ENCODE results near the gene SERPINE2. TPM values are rescaled to one million over a fixed set of nuclear protein-coding genes. Genes with fewer than 3 reads are reported as not detected.

SERPINE2 gene
- total RNA-seq, 1 donor from 2014 or later, result 24.6 TPM

DNA sequence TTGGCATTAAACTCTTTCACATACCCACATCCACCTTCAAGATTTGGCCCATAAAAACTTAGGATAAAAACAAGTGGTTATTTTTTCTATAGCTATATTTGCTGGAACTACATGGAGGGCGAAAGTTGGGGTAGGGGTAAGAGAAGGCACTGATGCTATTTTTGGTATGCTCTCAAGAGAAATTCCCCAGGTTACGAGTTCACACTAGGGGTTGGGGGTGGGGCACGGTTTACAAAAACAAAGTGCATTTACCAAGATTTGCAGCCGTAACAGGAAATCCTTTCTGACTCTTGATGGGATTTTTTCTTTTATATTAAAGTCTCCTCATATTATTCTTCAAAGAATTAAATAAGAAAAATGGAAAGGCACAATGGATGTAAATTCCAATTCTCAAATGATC, 6.8 kb downstream of the SERPINE2 start:
- no peak overlapping the region for H3K4me3 Mint-ChIP-seq (ENCODE audit: unreplicated experiment)
- no peaks in the 10 kb centered on the region for H3K4me1 Mint-ChIP-seq (ENCODE audit: low read depth, unreplicated experiment)
- H3K9me3 Mint-ChIP-seq (ENCODE audit: unreplicated experiment), result no peaks in the 10 kb centered on the region
- H3K36me3 Mint-ChIP-seq (ENCODE audit: unreplicated experiment), result no peaks in the 10 kb centered on the region
- no peak overlapping the region for H3K27ac Mint-ChIP-seq (ENCODE audit: unreplicated experiment)
- no peak for DNase-seq
- peaks cover 6% of the 10 kb centered on the region for H3K27me3 Mint-ChIP-seq (ENCODE audit: unreplicated experiment)
- TF ChIP-seq, protein P1, sequence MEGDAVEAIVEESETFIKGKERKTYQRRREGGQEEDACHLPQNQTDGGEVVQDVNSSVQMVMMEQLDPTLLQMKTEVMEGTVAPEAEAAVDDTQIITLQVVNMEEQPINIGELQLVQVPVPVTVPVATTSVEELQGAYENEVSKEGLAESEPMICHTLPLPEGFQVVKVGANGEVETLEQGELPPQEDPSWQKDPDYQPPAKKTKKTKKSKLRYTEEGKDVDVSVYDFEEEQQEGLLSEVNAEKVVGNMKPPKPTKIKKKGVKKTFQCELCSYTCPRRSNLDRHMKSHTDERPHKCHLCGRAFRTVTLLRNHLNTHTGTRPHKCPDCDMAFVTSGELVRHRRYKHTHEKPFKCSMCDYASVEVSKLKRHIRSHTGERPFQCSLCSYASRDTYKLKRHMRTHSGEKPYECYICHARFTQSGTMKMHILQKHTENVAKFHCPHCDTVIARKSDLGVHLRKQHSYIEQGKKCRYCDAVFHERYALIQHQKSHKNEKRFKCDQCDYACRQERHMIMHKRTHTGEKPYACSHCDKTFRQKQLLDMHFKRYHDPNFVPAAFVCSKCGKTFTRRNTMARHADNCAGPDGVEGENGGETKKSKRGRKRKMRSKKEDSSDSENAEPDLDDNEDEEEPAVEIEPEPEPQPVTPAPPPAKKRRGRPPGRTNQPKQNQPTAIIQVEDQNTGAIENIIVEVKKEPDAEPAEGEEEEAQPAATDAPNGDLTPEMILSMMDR (IDR thresholded peaks at IDR 0.05; ENCODE audit: partially characterized antibody, unreplicated experiment), result no peak

DNA sequence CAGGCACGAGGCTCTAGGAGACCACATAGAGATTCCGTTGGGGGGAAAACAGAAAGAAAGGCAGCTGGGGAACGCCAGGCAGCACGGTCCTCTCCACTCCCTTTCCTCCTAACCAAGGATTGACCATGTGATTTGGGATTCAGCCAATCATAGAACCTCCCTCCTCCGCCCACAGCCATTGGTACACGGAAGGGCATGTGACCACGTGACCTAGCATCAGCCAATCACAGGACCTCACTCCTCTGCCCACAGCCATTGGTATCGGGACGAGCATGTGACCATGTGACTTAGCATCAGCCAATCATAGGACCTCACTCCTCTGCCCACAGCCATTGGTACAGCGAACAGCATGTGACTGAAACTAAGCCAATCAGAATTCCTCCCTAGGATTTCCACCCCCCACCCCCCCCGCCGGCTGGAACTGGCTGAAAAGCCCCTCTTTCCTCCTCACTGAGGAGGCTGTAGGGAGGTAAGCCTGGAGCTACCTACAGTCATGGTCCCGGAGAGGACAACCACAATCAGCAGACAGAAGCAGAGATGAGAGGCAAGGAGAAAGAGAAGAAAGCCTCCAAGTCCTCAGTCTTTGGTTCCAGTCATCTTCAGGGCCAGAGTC, 7.6 kb downstream of the SERPINE2 start:
- Mint-ChIP-seq H3K27me3 (ENCODE audit: unreplicated experiment) (peaks cover 3% of the 10 kb centered on the region), H3K27ac (ENCODE audit: unreplicated experiment) (no peak overlapping the region), H3K4me1 (ENCODE audit: low read depth, unreplicated experiment) (no peaks in the 10 kb centered on the region), H3K4me3 (ENCODE audit: unreplicated experiment) (no peak overlapping the region), H3K9me3 (ENCODE audit: unreplicated experiment) (no peaks in the 10 kb centered on the region), H3K36me3 (ENCODE audit: unreplicated experiment) (no peaks in the 10 kb centered on the region)
- TF ChIP-seq, protein P1 (IDR thresholded peaks at IDR 0.05; ENCODE audit: partially characterized antibody, unreplicated experiment), result no peak
- no peak for DNase-seq

DNA sequence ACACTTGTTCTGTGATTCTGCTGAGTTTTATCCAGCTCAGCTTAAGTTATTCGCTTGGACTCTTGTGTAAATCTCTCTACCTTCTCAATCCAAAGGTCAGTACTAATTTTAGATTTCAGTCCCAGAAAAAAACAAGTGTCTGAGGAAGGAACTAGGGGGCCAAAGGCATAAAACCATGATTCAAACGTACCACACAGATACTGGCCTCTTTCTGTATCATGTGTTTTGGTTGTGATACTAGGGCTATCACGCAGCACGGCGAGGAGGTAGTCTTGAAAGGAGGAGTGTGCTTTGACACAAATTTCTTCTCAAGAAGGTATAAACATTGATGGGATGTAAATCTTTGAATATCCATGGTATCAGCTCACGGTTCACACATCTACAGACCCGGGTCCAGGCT, 8.3 kb downstream of the SERPINE2 start:
- H3K9me3 Mint-ChIP-seq (ENCODE audit: unreplicated experiment), result no peaks in the 10 kb centered on the region
- H3K4me3 Mint-ChIP-seq (ENCODE audit: unreplicated experiment), result no peak overlapping the region
- H3K36me3 Mint-ChIP-seq (ENCODE audit: unreplicated experiment), result no peaks in the 10 kb centered on the region
- no peak overlapping the region for H3K27ac Mint-ChIP-seq (ENCODE audit: unreplicated experiment)
- TF ChIP-seq, protein P1 (IDR thresholded peaks at IDR 0.05; ENCODE audit: partially characterized antibody, unreplicated experiment), result no peak
- no peaks in the 10 kb centered on the region for H3K4me1 Mint-ChIP-seq (ENCODE audit: low read depth, unreplicated experiment)
- H3K27me3 Mint-ChIP-seq (ENCODE audit: unreplicated experiment), result peaks cover 3% of the 10 kb centered on the region
- no peak for DNase-seq

DNA sequence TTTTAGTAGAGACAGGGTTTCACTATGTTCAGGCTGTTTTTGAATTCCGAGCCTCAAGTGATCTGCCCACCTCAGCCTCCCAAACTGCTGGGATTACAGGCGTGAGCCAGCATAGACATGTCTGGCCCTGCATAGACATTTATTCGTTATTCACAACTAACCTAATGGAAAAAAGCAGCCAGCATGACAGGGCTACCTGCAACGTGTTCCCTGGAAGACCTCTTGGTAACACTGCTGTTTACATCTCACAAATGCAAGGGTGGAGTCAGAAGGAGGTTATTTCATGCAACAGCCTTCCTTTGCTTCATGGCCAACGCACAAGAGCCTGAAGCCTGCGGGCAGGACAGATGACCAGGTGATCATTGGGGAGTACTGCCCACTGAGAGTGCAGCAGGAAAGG, 9.2 kb downstream of the SERPINE2 start:
- TF ChIP-seq, protein P1 (IDR thresholded peaks at IDR 0.05; ENCODE audit: partially characterized antibody, unreplicated experiment), result no peak
- Mint-ChIP-seq H3K27ac (ENCODE audit: unreplicated experiment) (no peak overlapping the region), H3K36me3 (ENCODE audit: unreplicated experiment) (no peaks in the 10 kb centered on the region), H3K4me1 (ENCODE audit: low read depth, unreplicated experiment) (no peaks in the 10 kb centered on the region), H3K4me3 (ENCODE audit: unreplicated experiment) (no peak overlapping the region), H3K9me3 (ENCODE audit: unreplicated experiment) (no peaks in the 10 kb centered on the region), H3K27me3 (ENCODE audit: unreplicated experiment) (peaks cover 3% of the 10 kb centered on the region)
- DNase-seq, result no peak

DNA sequence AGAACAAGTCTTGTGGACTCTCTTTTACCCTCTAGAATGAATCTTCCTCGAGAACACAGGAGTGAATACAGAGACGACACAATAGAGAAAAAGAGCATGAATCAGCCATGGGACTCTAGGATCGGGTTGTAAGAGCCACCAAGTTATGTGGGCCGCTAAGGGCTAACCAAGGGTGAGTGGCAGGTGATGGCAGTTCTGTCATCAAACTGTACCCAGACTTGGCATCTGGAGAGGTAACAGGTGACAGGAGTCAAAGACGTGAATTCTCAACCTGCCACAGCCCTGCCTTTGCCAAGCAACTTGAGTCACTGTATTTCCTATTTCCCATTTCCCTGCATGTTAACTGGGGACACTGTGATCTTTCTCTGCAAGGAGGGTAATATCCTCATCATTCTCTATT, 11.2 kb downstream of the SERPINE2 start:
- TF ChIP-seq, protein P1 (IDR thresholded peaks at IDR 0.05; ENCODE audit: partially characterized antibody, unreplicated experiment), result no peak
- Mint-ChIP-seq H3K4me1 (ENCODE audit: low read depth, unreplicated experiment) (no peaks in the 10 kb centered on the region), H3K36me3 (ENCODE audit: unreplicated experiment) (no peaks in the 10 kb centered on the region), H3K9me3 (ENCODE audit: unreplicated experiment) (no peaks in the 10 kb centered on the region), H3K4me3 (ENCODE audit: unreplicated experiment) (no peak overlapping the region), H3K27me3 (ENCODE audit: unreplicated experiment) (peaks cover 3% of the 10 kb centered on the region), H3K27ac (ENCODE audit: unreplicated experiment) (no peak overlapping the region)
- no peak for DNase-seq
